ENCODE data around the gene DDX51.

GRCh38 chr12:132188916-132189325 is 44.8 kb upstream of the DDX51 start:
- TF ChIP-seq ATF3 (IDR thresholded peaks at IDR 0.05) (no peak), CTCF (IDR thresholded peaks at IDR 0.05; ENCODE audit: low read depth, low read length, missing input control) (no peak), REST (IDR thresholded peaks at IDR 0.05) (no peak), RAD21 (IDR thresholded peaks at IDR 0.05) (no peak), FOXA1 (IDR thresholded peaks at IDR 0.05) (no peak), ZBTB33 (IDR thresholded peaks at IDR 0.05) (no peak), TAF1 (conservative IDR thresholded peaks at IDR 0.05) (no peak), YY1 (IDR thresholded peaks at IDR 0.05) (no peak), MAX (IDR thresholded peaks at IDR 0.05) (no peak)

All from liver (tissue), 3 donors.